Neural progenitor cell (in vitro differentiated cells): ENCODE data around the gene TSSK2. TPM values are rescaled to one million over a fixed set of nuclear protein-coding genes. Genes with fewer than 3 reads are reported as not detected.

ENCODE experiments used
- DNase-seq: peaks from one replicate; pipeline ENCODE4 v3.0.0-alpha.2; 2016; ENCODE audit warnings: low spot score
- H2AFZ ChIP-seq: fragments of 200-600 bp; sonication (generic); replicated peaks from 2 replicates; pipeline ENCODE4 v1.6.1; 2016; ENCODE audit warnings: antibody characterized with exemption
- H3F3A ChIP-seq: fragments of 200-600 bp; sonication (generic); 2 replicates; pipeline ENCODE4 v1.6.1; 2016; ENCODE audit warnings: antibody characterized with exemption, low read depth
- H3K27ac ChIP-seq: fragments of 200-600 bp; sonication (generic); 2 replicates; pipeline ENCODE4 v1.5.1; 2016; ENCODE audit warnings: mild to moderate bottlenecking
- H3K27me3 ChIP-seq: fragments of 200-600 bp; sonication (generic); 2 replicates; pipeline ENCODE4 v1.6.1; 2016; ENCODE audit warnings: mild to moderate bottlenecking, moderate library complexity
- H3K36me3 ChIP-seq: fragments of 200-600 bp; sonication (generic); 2 replicates; pipeline ENCODE4 v1.5.1; 2016
- H3K4me1 ChIP-seq: fragments of 200-600 bp; sonication (generic); 2 replicates; pipeline ENCODE4 v1.6.1; 2016; ENCODE audit warnings: mixed run types
- H3K4me2 ChIP-seq: fragments of 200-600 bp; sonication (generic); 2 replicates; pipeline ENCODE4 v1.6.1; 2016
- H3K4me3 ChIP-seq: fragments of 200-600 bp; sonication (generic); 2 replicates; pipeline ENCODE4 v1.5.1; 2016
- H3K79me2 ChIP-seq: fragments of 200-600 bp; sonication (generic); 2 replicates; pipeline ENCODE4 v1.6.1; 2016; ENCODE audit warnings: low read depth
- H3K9ac ChIP-seq: fragments of 200-600 bp; sonication (generic); 2 replicates; pipeline ENCODE4 v1.6.1; 2016
- H3K9me3 ChIP-seq: fragments of 200-600 bp; sonication (generic); 2 replicates; pipeline ENCODE4 v1.5.1; 2016; ENCODE audit warnings: low read depth
- H4K20me1 ChIP-seq: fragments of 200-600 bp; sonication (generic); 2 replicates; pipeline ENCODE4 v1.6.1; 2016; ENCODE audit warnings: low read depth
- H3K27ac Mint-ChIP-seq: 3 replicates; pipeline ENCODE4 v1.8.0; 2021; ENCODE audit warnings: mixed read lengths
- H3K27me3 Mint-ChIP-seq: 2 replicates; pipeline ENCODE4 v1.8.0; 2022; ENCODE audit warnings: low read depth, mild to moderate bottlenecking, inconsistent platforms, moderate library complexity, mixed read lengths; ENCODE audit not compliant: insufficient read depth
- H3K36me3 Mint-ChIP-seq: 3 replicates; pipeline ENCODE4 v1.8.0; 2021; ENCODE audit warnings: mixed read lengths
- H3K4me1 Mint-ChIP-seq: 3 replicates; pipeline ENCODE4 v1.8.0; 2021; ENCODE audit warnings: mixed read lengths
- H3K4me3 Mint-ChIP-seq: 3 replicates; pipeline ENCODE4 v1.8.0; 2021; ENCODE audit warnings: mild to moderate bottlenecking, moderate library complexity, mixed read lengths
- H3K9me3 Mint-ChIP-seq: 3 replicates; pipeline ENCODE4 v1.8.0; 2020; ENCODE audit warnings: mixed read lengths
- EZH2 ChIP-seq: fragments of 200-600 bp; sonication (generic); IDR thresholded peaks from 2 replicates; pipeline ENCODE4 v1.6.1; 2017; ENCODE audit warnings: antibody characterized with exemption, mild to moderate bottlenecking, moderate library complexity
- EZH2phosphoT487 ChIP-seq: fragments of 200-600 bp; sonication (generic); IDR thresholded peaks from 2 replicates; pipeline ENCODE4 v1.6.1; 2017; ENCODE audit warnings: antibody characterized with exemption
- total RNA-seq: library from RNA; depleted of rRNA; stranded (reverse); fragments of >200 nt; gene quantifications from 2 replicates; pipeline ENCODE4 v1.2.3, GENCODE V29; 2015; ENCODE audit warnings: low replicate concordance
- TF ChIP-seq, protein P1 (sequence below): fragments of 200-600 bp; sonication (generic); IDR thresholded peaks from 2 replicates; pipeline ENCODE4 v1.5.1; 2017; ENCODE audit warnings: antibody characterized with exemption, mild to moderate bottlenecking

TSSK2 gene
- total RNA-seq, 1 donor from 2014 or later = not detected

DNA sequence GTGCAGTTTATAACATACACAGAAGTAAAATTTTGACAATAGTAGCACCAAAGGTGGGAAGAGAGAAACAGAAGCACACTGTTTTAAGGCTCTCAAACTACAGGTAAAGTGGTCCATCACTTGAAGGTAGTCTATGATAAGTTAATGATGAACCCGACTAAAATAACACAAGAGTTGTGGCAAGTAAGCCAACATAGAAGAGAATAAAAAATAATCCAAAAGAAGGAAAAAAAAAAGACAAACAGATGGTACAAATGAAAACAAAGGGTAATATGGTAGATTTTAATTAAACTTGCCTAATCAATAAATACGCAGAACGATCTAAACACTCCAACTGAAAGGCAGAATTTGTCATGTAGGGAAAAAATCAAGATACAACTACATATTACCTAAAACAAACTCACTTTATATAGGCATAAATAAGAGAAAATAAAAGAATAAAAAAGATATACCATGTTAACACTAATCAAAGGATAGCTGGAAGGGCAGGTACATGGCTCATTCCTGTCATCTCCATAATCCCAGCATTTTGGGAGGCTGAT lies 40.5 kb upstream of the TSSK2 start:
- Mint-ChIP-seq H3K9me3 (no peaks in the 10 kb centered on the region), H3K27ac (no peak overlapping the region), H3K27me3 (peaks cover 2% of the 10 kb centered on the region), H3K36me3 (peaks cover 17% of the 10 kb centered on the region), H3K4me3 (no peak overlapping the region), H3K4me1 (peaks cover 16% of the 10 kb centered on the region)
- Histone ChIP-seq H3K4me2 (no peak overlapping the region), H2AFZ (no peak overlapping the region), H3K9ac (no peak overlapping the region), H3K9me3 (no peaks in the 10 kb centered on the region), H3K27ac (no peak overlapping the region), H3K36me3 (no peaks in the 10 kb centered on the region), H3K4me3 (no peak overlapping the region), H3K4me1 (no peaks in the 10 kb centered on the region), H3K79me2 (peaks cover 13% of the 10 kb centered on the region), H3F3A (no peaks in the 10 kb centered on the region), H4K20me1 (peaks cover 8% of the 10 kb centered on the region), H3K27me3 (no peaks in the 10 kb centered on the region)
- TF ChIP-seq, protein P1, sequence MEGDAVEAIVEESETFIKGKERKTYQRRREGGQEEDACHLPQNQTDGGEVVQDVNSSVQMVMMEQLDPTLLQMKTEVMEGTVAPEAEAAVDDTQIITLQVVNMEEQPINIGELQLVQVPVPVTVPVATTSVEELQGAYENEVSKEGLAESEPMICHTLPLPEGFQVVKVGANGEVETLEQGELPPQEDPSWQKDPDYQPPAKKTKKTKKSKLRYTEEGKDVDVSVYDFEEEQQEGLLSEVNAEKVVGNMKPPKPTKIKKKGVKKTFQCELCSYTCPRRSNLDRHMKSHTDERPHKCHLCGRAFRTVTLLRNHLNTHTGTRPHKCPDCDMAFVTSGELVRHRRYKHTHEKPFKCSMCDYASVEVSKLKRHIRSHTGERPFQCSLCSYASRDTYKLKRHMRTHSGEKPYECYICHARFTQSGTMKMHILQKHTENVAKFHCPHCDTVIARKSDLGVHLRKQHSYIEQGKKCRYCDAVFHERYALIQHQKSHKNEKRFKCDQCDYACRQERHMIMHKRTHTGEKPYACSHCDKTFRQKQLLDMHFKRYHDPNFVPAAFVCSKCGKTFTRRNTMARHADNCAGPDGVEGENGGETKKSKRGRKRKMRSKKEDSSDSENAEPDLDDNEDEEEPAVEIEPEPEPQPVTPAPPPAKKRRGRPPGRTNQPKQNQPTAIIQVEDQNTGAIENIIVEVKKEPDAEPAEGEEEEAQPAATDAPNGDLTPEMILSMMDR = no peak
- TF ChIP-seq EZH2phosphoT487 (no peak), EZH2 (no peak)
- DNase-seq = no peak

DNA sequence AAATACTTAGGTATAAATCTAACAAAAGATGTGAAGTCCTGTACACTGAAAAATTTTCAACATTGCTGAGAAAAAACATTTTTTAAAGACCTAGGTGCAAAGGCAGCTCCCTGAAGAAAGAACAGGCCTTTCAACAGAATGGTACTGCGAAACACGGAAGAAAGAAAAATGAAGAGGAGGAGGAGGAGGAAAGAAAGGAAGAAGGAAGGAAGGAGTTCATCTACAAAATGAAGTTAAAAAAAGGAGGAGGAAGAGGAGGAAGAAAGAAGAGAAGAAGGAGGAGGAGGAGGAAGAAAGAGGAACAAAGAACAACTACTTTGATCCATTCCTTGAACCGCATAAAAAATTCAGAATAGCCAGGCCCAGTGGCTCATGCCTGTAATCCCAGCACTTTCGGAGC lies 38.4 kb upstream of the TSSK2 start:
- no peak overlapping the region for H3K4me3 ChIP-seq
- H4K20me1 ChIP-seq = peaks cover 17% of the 10 kb centered on the region
- H3K9ac ChIP-seq = no peak overlapping the region
- no peaks in the 10 kb centered on the region for H3K9me3 Mint-ChIP-seq
- H3K4me1 ChIP-seq = no peaks in the 10 kb centered on the region
- TF ChIP-seq EZH2phosphoT487 (no peak), EZH2 (no peak)
- TF ChIP-seq, protein P1 = no peak
- no peak overlapping the region for H2AFZ ChIP-seq
- peaks cover 28% of the 10 kb centered on the region for H3K79me2 ChIP-seq
- H3K4me1 Mint-ChIP-seq = peaks cover 3% of the 10 kb centered on the region
- peaks cover 17% of the 10 kb centered on the region for H3K36me3 Mint-ChIP-seq
- H3K9me3 ChIP-seq = no peaks in the 10 kb centered on the region
- no peak for DNase-seq
- no peak overlapping the region for H3K27ac Mint-ChIP-seq
- H3K27me3 Mint-ChIP-seq = peaks cover 2% of the 10 kb centered on the region
- no peak overlapping the region for H3K27ac ChIP-seq
- H3K4me3 Mint-ChIP-seq = no peak overlapping the region
- no peak overlapping the region for H3K4me2 ChIP-seq
- no peaks in the 10 kb centered on the region for H3K27me3 ChIP-seq
- no peaks in the 10 kb centered on the region for H3F3A ChIP-seq
- H3K36me3 ChIP-seq = no peaks in the 10 kb centered on the region

DNA sequence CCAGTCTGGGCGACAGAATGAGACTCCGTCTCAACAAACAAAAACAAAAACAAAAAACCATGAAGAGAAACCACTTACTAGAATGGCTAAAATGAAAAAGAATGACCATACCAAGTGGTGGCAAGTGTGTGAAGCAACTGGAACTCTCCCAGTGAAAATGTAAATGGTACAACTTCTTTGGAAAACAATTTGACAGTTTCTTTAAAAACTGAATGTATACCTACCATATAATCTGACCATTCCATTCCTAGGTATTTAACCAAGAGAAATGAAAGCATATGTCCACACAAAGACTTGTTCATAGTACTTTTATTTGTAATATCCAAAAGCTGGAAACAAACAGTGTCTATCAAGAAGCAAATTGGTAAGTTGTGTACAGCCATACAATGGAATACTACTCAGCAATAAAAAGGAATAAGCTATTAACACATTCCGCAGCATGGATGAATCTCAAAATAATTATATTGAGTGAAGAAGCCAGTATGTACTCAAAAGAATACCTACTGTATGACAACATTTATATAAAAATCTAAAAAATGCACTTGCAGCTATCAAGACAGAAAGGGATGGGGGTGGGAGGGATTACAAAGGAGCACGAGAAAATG lies 36.6 kb upstream of the TSSK2 start:
- peaks cover 4% of the 10 kb centered on the region for H3K4me1 Mint-ChIP-seq
- no peak for DNase-seq
- H3K4me3 Mint-ChIP-seq = no peak overlapping the region
- Histone ChIP-seq H3K4me2 (no peak overlapping the region), H3K4me3 (no peak overlapping the region), H3K79me2 (peaks cover 44% of the 10 kb centered on the region), H3K4me1 (no peaks in the 10 kb centered on the region), H3K9ac (no peak overlapping the region), H4K20me1 (peaks cover 35% of the 10 kb centered on the region), H3K36me3 (no peaks in the 10 kb centered on the region), H3K27ac (no peak overlapping the region), H3K27me3 (no peaks in the 10 kb centered on the region), H2AFZ (no peak overlapping the region), H3F3A (no peaks in the 10 kb centered on the region), H3K9me3 (no peaks in the 10 kb centered on the region)
- TF ChIP-seq EZH2 (no peak), EZH2phosphoT487 (no peak)
- TF ChIP-seq, protein P1 = no peak
- peaks cover 2% of the 10 kb centered on the region for H3K27me3 Mint-ChIP-seq
- no peak overlapping the region for H3K27ac Mint-ChIP-seq
- no peaks in the 10 kb centered on the region for H3K9me3 Mint-ChIP-seq
- peaks cover 4% of the 10 kb centered on the region for H3K36me3 Mint-ChIP-seq
